Measurements from ENCODE around the gene ULK4. TPM values are rescaled to one million over a fixed set of nuclear protein-coding genes. Genes with fewer than 3 reads are reported as not detected.
"Not testable (repeated sequence)": the region's sequence is repeated elsewhere in the genome, so short reads cannot be mapped to it uniquely, and the experiment has no call there.

The ULK4 gene
- total RNA-seq, 2 experiments from 2014 or later, result 6.8 to 6.9 TPM

- Mint-ChIP-seq H3K36me3 (ENCODE audit: low read depth) (no peaks in the 10 kb centered on the region), H3K4me1 (ENCODE audit: low read depth) (no peaks in the 10 kb centered on the region), H3K9me3 (no peaks in the 10 kb centered on the region), H3K27ac (no peak overlapping the region), H3K27me3 (no peaks in the 10 kb centered on the region), H3K4me3 (no peak overlapping the region)
- TF ChIP-seq CTCF (IDR thresholded peaks at IDR 0.05), result no peak
- ChIA-PET POLR2A (no interaction called here), CTCF (no interaction called here)
- DNase-seq (no peak), ATAC-seq (no peak)
- intact Hi-C loops (cut with micrococcal nuclease), result no loop called here
Observed at GRCh38 chr3:41572092-41572491, 389.8 kb downstream of the ULK4 start.

- H3K36me3 Mint-ChIP-seq (ENCODE audit: low read depth), result peaks cover 2% of the 10 kb centered on the region
- DNase-seq (no peak), ATAC-seq (no peak)
- intact Hi-C loops (cut with micrococcal nuclease), result no loop called here
- no peak overlapping the region for H3K4me3 Mint-ChIP-seq
- H3K4me1 Mint-ChIP-seq (ENCODE audit: low read depth), result no peaks in the 10 kb centered on the region
- no peak for TF ChIP-seq CTCF (IDR thresholded peaks at IDR 0.05)
- no peaks in the 10 kb centered on the region for H3K27me3 Mint-ChIP-seq
- no peak overlapping the region for H3K27ac Mint-ChIP-seq
- POLR2A ChIA-PET, result no interaction called here
- CTCF ChIA-PET, result no interaction called here
- H3K9me3 Mint-ChIP-seq, result no peaks in the 10 kb centered on the region
Observed at GRCh38 chr3:41569632-41570305, 392.1 kb downstream of the ULK4 start.

GRCh38 chr3:41565948-41566514 is 395.9 kb downstream of the ULK4 start:
- H3K27ac Mint-ChIP-seq, result no peak overlapping the region
- ATAC-seq (no peak), DNase-seq (no peak)
- ChIA-PET CTCF (no interaction called here), POLR2A (no interaction called here)
- intact Hi-C loops (cut with micrococcal nuclease), result no loop called here
- no peak overlapping the region for H3K4me3 Mint-ChIP-seq
- TF ChIP-seq CTCF (IDR thresholded peaks at IDR 0.05), result no peak
- H3K36me3 Mint-ChIP-seq (ENCODE audit: low read depth), result peaks cover 4% of the 10 kb centered on the region
- peaks cover 3% of the 10 kb centered on the region for H3K9me3 Mint-ChIP-seq
- no peaks in the 10 kb centered on the region for H3K27me3 Mint-ChIP-seq
- no peaks in the 10 kb centered on the region for H3K4me1 Mint-ChIP-seq (ENCODE audit: low read depth)

- Mint-ChIP-seq H3K4me1 (ENCODE audit: low read depth) (no peaks in the 10 kb centered on the region), H3K9me3 (peaks cover 3% of the 10 kb centered on the region), H3K4me3 (no peak overlapping the region), H3K36me3 (ENCODE audit: low read depth) (peaks cover 4% of the 10 kb centered on the region), H3K27ac (no peak overlapping the region), H3K27me3 (no peaks in the 10 kb centered on the region)
- DNase-seq, result no peak
- intact Hi-C loops (cut with micrococcal nuclease), result no loop called here
- TF ChIP-seq CTCF (IDR thresholded peaks at IDR 0.05), result no peak
- ChIA-PET CTCF (no interaction called here), POLR2A (no interaction called here)
- ATAC-seq, result no peak
Observed at GRCh38 chr3:41565003-41565402, 396.9 kb downstream of the ULK4 start.

GRCh38 chr3:41556245-41556644 is 405.7 kb downstream of the ULK4 start:
- H3K27me3 Mint-ChIP-seq; H3K4me1 Mint-ChIP-seq (ENCODE audit: low read depth); POLR2A ChIA-PET; intact Hi-C loops (cut with micrococcal nuclease); DNase-seq; H3K9me3 Mint-ChIP-seq; H3K36me3 Mint-ChIP-seq (ENCODE audit: low read depth); H3K4me3 Mint-ChIP-seq; CTCF ChIA-PET; H3K27ac Mint-ChIP-seq: not testable (repeated sequence)
- peak; percentile 45 for ATAC-seq

All from activated CD8-positive, alpha-beta T cell treated with anti-CD3 and anti-CD28 coated beads for 36 hours (primary cell).